Motor neuron (in vitro differentiated cells): ENCODE data around the gene ZSWIM9. TPM values are rescaled to one million over a fixed set of nuclear protein-coding genes. Genes with fewer than 3 reads are reported as not detected.

Experiments
- ATAC-seq, 8 experiments: fragments of 200-7000 bp; cut with Tn5 transposase; replicated peaks in 6 of 8; 2 replicates each; pipeline ENCODE4 v1.8.0; 2021; ENCODE audit warnings: mild to moderate bottlenecking in 8 of 8, moderate library complexity in 8 of 8
- H3K27ac ChIP-seq, 2 donors: fragments of 250-450 bp; sonication (Bioruptor Pico); 2 replicates each; pipeline ENCODE4 v1.9.0; 2021; ENCODE audit warnings: antibody characterized with exemption in 2 of 2, mild to moderate bottlenecking in 2 of 2, moderate library complexity in 1 of 2
- H3K4me1 ChIP-seq, 2 donors: fragments of 250-450 bp; sonication (Bioruptor Pico); replicated peaks in 1 of 2; 2 replicates each; pipeline ENCODE4 v1.6.1; 2021; ENCODE audit warnings: antibody characterized with exemption in 2 of 2, mild to moderate bottlenecking in 2 of 2, moderate library complexity in 1 of 2
- H3K4me3 ChIP-seq, 5 donors: fragments of 250-450 bp; sonication (Bioruptor Pico); 2 replicates each; pipeline ENCODE4 v1.9.0; 2021; ENCODE audit warnings: antibody characterized with exemption in 5 of 5, mild to moderate bottlenecking in 5 of 5, moderate library complexity in 4 of 5
- WGBS, 10 experiments: fragments of 450-650 bp; shearing (Covaris generic); methylation state at CpG; one replicate each; pipeline ENCODE4 v1.0.0; 2022; 5-methylcytosine and 5-hydroxymethylcytosine counted together
- in situ Hi-C, 9 experiments: fragments of 400-800 bp; cut with MboI; loops; one replicate each; pipeline ENCODE4 v1.15.0; 2021; ENCODE audit warnings: low sequenced_read_pairs in 9 of 9, low pct_unique_long_range_greater_than_20kb in 2 of 9; ENCODE audit not compliant: unreplicated experiment in 9 of 9
- total RNA-seq, 8 experiments: library from RNA; unstranded; fragments of 300-600 nt; gene quantifications; 2 replicates each; pipeline versions ENCODE4 v1.2.3 to v1.2.4, GENCODE V29; 2022

The ZSWIM9 gene
- 1 to 10 TPM; 1.1 to 3.9 (median 2.4) TPM for total RNA-seq

GRCh38 chr19:48169939-48170803 lies at the start of gene ZSWIM9, which contains the start of gene LIG1:
Gene ZSWIM9, plus strand, starts transcription at chr19:48170680. Its CDS starts 1,123 bp downstream, at chr19:48171803.
Gene LIG1, minus strand, starts transcription at chr19:48170344. Its CDS starts 4,778 bp downstream, at chr19:48165566.
- H3K4me3 ChIP-seq, result peak within 1 kb of the TSS; percentile 58 to 77 (median 68)
- in situ Hi-C loops, result loop anchor here in 3 of 9 experiments (25.0 kb wide), 1 partner anchor 208 kb away; no protein-coding TSS in a partner anchor
- WGBS, 10 experiments, result 0% methylated on average over 1 to 2 of the region's 82 CpGs; no CpG with 5 or more reads in 7 of the 10 experiments
- ATAC-seq, result peak; percentile 87 to 94 (median 90)
- peak within 1 kb of the TSS; percentile 91 to 94 for H3K27ac ChIP-seq
- H3K4me1 ChIP-seq, result peaks cover 8% of the 10 kb centered on the region in 2 donors

- Histone ChIP-seq H3K27ac (no peak overlapping the region), H3K4me3 (no peak overlapping the region), H3K4me1 (peaks cover 19 to 33% of the 10 kb centered on the region in 2 donors)
- no peak for ATAC-seq
- in situ Hi-C loops, result no loop called here
- 90 to 100% (median 100%) methylated on average over 1 to 2 of the region's 14 CpGs; no CpG with 5 or more reads in 5 of the 10 experiments for WGBS, 10 experiments
Measured at GRCh38 chr19:48121066-48121465, 49.4 kb upstream of the ZSWIM9 start.

DNA sequence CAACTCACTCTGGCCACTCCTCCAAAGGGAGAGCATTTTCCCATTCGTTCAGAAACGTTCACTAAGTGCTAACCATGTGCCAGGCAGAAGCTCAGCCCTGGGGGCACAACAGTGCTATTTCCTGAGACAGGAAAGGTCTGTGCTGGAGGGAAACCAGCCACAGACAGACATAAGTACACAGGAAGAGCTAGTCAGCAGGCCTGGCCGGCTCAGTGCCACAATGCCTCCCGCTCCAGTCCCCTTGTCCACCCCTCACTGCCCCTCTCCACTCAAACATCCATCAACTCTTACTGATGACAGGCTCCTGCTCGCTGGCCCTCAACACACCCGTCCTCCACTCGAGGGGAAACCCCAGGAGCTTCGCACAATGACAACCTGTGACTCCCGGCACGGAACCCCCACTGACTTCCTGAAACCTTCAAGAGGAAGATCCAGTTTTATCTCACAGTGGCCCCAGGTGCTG lies 48.5 kb upstream of the ZSWIM9 start:
- 50 to 100% (median 80%) methylated on average over 1 to 6 of the region's 10 CpGs; no CpG with 5 or more reads in 3 of the 10 experiments for WGBS, 10 experiments
- Histone ChIP-seq H3K4me1 (peaks cover 19 to 33% of the 10 kb centered on the region in 2 donors), H3K27ac (no peak overlapping the region), H3K4me3 (no peak overlapping the region)
- ATAC-seq, result peak in 5 of 8 experiments; percentile 25 to 59 (median 43)
- in situ Hi-C loops, result no loop called here

- peak in 2 of 8 experiments; percentile 2 for ATAC-seq
- Histone ChIP-seq H3K27ac (peak overlapping the region in 1 of 2 donors; percentile 50), H3K4me3 (no peak overlapping the region), H3K4me1 (peaks cover 19 to 33% of the 10 kb centered on the region in 2 donors)
- in situ Hi-C loops, result no loop called here
- 60 to 98% (median 91%) methylated on average over 1 to 7 of the region's 14 CpGs; no CpG with 5 or more reads in 5 of the 10 experiments for WGBS, 10 experiments
Measured at GRCh38 chr19:48122421-48122820, 48.1 kb upstream of the ZSWIM9 start.

GRCh38 chr19:48123907-48124651 lies 46.4 kb upstream of the ZSWIM9 start:
- H3K4me1 ChIP-seq, result peaks cover 19 to 33% of the 10 kb centered on the region in 2 donors
- ATAC-seq, result peak in 6 of 8 experiments; percentile 60 to 97 (median 92)
- H3K4me3 ChIP-seq, result no peak overlapping the region
- peak overlapping the region; percentile 66 to 70 for H3K27ac ChIP-seq
- WGBS, 10 experiments, result 2 to 85% (median 41%) methylated on average over 2 to 9 of the region's 12 CpGs; no CpG with 5 or more reads in 2 of the 10 experiments
- in situ Hi-C loops, result no loop called here

- in situ Hi-C loops, result no loop called here
- no peak overlapping the region for H3K27ac ChIP-seq
- 87 to 100% (median 98%) methylated on average over 1 to 5 of the region's 6 CpGs; no CpG with 5 or more reads in 4 of the 10 experiments for WGBS, 10 experiments
- H3K4me1 ChIP-seq, result peaks cover 19 to 22% of the 10 kb centered on the region in 2 donors
- no peak overlapping the region for H3K4me3 ChIP-seq
- ATAC-seq, result no peak
Measured at GRCh38 chr19:48127561-48127960, 42.9 kb upstream of the ZSWIM9 start.

DNA sequence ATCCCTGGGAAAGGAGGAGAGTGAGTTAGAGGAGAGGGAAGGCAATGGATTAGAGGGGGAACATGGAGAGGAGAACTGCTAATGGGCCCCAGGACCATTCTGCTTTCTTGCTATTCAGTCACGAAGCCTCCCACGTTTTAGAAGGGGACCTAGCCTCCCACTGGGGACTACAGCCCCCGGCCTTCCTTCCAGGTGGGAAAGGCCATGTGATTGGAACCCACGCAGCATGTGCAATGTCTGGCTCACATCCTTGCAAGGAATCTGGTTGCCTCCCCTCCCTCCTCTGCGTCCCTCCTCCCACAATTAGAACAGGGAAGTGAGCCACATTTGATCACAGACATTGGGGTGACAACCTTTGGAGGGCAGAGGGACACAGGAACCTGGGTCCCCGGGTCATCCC lies 37.4 kb upstream of the ZSWIM9 start:
- ATAC-seq, result no peak
- no peaks in the 10 kb centered on the region for H3K4me1 ChIP-seq
- H3K4me3 ChIP-seq, result no peak overlapping the region
- no peak overlapping the region for H3K27ac ChIP-seq
- in situ Hi-C loops, result no loop called here
- WGBS, 10 experiments, result 80 to 100% (median 94%) methylated on average over 1 to 4 of the region's 6 CpGs; no CpG with 5 or more reads in 4 of the 10 experiments

GRCh38 chr19:48135411-48135810 lies 35.1 kb upstream of the ZSWIM9 start:
- no peaks in the 10 kb centered on the region for H3K4me1 ChIP-seq
- no peak overlapping the region for H3K27ac ChIP-seq
- 100% methylated on average over 1 of the region's 8 CpGs; no CpG with 5 or more reads in 8 of the 10 experiments for WGBS, 10 experiments
- peak in 5 of 8 experiments; percentile 33 to 75 (median 43) for ATAC-seq
- no peak overlapping the region for H3K4me3 ChIP-seq
- in situ Hi-C loops, result no loop called here

DNA sequence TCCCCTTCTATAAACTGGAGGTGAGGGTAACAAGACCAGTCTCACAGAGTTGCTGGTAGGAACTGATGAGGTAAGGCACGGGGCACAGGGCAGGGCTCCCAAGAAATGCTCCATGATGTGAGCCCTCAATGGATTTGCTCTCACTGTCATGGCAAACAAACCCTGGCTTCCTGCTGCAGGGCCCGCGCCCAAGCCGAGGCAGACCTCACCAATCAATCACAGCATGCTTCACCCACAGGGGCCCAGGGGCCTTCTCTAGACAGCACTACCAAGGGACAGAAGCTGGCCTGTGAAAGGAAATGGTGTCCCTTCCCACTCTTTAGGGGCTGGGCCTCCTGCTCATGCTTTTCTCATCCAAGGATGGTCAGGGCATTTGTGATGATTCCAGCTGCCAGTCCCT lies 33.9 kb upstream of the ZSWIM9 start:
- Histone ChIP-seq H3K4me3 (no peak overlapping the region), H3K27ac (no peak overlapping the region), H3K4me1 (no peaks in the 10 kb centered on the region)
- in situ Hi-C loops, result no loop called here
- ATAC-seq, result no peak
- WGBS, 10 experiments, result 80 to 89% (median 80%) methylated on average over 1 to 3 of the region's 4 CpGs; no CpG with 5 or more reads in 7 of the 10 experiments

DNA sequence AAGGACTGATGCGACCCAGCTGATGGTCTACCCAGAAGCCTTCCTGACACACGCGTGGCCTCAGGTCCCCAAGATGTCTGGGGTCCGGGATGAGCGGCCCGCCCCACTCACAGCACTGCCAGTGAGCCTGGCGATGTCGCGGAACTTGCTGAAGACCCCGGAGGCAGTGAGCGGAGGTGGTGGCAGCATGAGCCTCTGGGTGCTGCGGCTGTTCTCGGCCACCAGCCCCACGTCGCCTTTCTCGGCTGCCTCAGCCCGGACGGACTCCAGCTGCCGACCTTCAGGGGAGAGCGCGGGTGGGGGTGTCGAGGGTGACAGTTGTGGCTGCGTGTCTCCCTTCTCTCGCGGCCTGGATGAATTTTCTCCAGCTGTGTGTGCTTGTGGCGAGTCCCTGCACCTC lies 33.1 kb upstream of the ZSWIM9 start:
- no peak for ATAC-seq
- H3K4me1 ChIP-seq, result no peaks in the 10 kb centered on the region
- in situ Hi-C loops, result no loop called here
- no peak overlapping the region for H3K4me3 ChIP-seq
- 100% methylated on average over 1 of the region's 26 CpGs; no CpG with 5 or more reads in 9 of the 10 experiments for WGBS, 10 experiments
- no peak overlapping the region for H3K27ac ChIP-seq

GRCh38 chr19:48139053-48139452 lies 31.4 kb upstream of the ZSWIM9 start:
- no peak overlapping the region for H3K27ac ChIP-seq
- no peak for ATAC-seq
- H3K4me1 ChIP-seq, result no peaks in the 10 kb centered on the region
- no peak overlapping the region for H3K4me3 ChIP-seq
- 48 to 100% (median 81%) methylated on average over 1 to 5 of the region's 6 CpGs; no CpG with 5 or more reads in 4 of the 10 experiments for WGBS, 10 experiments
- in situ Hi-C loops, result no loop called here

- Histone ChIP-seq H3K4me3 (no peak overlapping the region), H3K4me1 (peaks cover 2 to 3% of the 10 kb centered on the region in 2 donors), H3K27ac (no peak overlapping the region)
- in situ Hi-C loops, result no loop called here
- WGBS, 10 experiments, result 57 to 100% (median 100%) methylated on average over 1 to 2 of the region's 4 CpGs; no CpG with 5 or more reads in 3 of the 10 experiments
- peak in 3 of 8 experiments; percentile 16 to 55 (median 29) for ATAC-seq
Measured at GRCh38 chr19:48147597-48148175, 22.8 kb upstream of the ZSWIM9 start.
